ENCODE measurements around the gene RSU1.
"Not testable (repeated sequence)": the region's sequence is repeated elsewhere in the genome, so short reads cannot be mapped to it uniquely, and the experiment has no call there.

The RSU1 gene

DNA sequence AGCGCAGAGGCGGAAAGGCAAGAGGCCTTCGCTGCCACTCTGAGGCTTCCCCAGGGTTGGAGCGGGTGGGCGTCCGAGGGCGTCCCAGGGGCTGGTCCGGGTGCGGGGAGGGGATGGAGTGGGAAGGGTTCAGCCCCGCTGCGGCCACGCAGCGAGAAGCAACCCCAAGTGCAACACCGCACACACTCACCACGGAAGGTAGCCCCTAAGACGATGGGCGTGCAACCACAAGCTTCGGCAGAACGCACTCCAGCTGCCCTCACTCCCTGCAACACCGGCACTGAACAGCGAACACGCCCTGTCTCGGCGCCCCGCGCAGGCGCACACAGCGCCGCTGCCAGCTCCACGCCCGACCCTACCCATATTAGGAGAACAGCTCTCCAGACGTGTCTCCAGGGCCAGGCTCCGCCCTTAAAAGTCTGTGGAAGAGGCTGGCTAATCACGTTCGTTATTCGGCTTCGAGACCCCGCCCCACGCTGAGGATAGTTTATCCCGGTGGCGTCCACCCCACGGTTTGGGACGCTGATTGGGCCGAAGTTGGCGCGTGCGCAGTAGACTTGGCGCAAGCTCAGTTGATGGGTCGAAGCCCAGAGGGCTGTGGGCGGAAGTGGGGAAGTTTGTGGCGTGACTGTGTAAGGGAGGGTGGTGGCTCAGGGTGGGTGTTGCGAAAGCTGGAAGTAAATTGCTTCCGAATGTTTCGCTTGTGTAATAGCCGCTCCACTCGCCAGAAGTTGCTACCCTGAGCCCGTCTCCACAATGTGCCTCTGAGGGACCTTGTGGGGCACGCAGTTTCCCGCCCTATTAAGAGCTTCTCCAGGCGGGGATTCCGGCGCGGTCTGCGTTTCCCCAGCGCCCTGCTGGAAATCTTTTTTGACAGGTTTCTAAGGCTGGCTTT lies at the start of gene RSU1:
Gene RSU1 (minus strand): TSS at position 300 of the 895 bp plus-strand sequence. CDS start 343 bp downstream, outside the sequence.
- peak; percentile 94 for DNase-seq

DNA sequence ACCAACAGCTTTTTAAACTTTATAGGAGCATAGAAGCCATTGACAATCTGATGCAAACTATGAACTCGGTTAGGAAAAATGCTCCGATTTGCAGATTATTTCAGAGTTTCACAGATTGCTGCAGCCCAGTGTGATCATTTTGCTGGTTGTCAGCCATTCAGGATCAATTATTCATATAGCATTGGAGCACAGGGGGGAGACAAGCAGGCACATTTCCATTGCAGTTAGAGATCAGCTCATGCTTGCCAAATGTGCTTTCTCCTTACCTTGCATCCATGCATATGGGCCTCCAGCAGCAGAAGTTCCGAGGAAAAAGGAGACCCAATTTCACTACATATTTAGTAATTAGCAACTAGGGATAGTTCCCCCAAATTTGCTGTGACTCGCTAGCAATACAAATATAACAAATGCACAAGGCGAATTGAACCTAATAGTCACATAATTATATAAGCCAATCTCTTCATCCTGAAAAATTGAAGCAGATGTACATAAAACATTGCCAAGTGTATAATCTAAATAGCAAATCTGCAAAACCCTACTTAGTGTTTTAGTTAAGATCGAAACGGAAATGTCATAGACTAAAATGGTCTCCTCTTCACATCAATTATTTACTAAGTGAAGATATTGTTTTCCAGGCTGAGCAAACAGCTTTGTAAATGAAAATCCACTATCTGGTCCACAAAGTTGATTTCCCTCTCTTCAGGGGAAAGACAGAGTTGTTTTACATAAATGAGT lies 49.5 kb upstream of the RSU1 start:
- DNase-seq = no peak

DNA sequence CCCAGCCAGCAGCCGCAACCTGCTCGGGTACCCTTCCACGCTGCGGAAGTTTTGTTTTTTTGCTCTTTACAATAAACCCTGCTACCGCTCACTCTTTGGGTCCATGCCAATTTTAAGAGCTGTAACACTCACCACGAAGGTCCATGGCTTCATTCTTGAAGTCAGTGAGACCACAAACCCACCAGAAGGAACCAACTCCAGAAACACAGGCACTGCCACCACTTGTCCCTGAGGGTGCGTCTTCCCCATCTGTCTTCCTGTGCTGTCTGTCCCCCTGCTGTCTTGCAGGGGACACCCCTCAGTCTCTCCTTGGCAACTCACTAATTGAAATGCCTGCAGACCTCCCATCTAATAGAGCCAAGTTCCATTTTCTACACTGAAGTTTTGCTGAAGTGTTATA lies 48.5 kb upstream of the RSU1 start:
- no peak for DNase-seq

DNA sequence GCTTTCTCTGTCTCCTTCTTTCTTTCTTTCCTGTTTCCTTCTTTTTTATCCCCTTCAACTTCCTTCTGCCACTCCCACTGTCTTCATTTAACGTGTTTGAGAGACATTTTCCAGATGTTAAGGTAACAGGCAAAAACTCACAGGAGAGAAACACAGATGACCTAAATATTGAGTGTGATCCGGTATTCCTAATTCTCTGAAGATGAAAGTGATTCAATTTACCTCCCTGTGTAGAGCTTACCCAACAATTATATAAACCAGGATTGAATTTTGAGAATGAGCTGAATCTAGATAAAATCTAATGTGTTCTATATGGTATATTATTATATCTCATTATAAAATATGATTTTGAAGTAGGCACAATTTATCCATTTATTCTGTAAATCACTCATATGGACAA lies 46.5 kb upstream of the RSU1 start:
- DNase-seq = no peak

DNA sequence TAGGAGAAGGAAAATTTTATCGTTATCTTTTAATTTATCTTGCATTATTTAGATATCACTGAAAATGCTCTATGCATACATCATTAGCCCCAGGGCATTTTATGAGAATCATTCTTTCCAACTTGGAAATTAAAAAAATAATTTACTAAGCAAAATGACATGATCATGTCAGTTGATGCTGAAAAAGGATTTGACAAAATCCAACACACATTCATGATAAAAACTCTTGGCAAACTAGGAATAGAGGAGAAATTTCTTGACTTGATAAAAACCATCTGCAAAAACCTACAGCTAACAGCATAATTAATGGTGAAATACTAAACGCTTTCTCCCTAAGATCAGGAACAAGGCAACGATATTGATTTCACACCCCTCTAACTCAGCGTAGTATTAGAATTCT lies 40.2 kb upstream of the RSU1 start:
- no peak for DNase-seq

DNA sequence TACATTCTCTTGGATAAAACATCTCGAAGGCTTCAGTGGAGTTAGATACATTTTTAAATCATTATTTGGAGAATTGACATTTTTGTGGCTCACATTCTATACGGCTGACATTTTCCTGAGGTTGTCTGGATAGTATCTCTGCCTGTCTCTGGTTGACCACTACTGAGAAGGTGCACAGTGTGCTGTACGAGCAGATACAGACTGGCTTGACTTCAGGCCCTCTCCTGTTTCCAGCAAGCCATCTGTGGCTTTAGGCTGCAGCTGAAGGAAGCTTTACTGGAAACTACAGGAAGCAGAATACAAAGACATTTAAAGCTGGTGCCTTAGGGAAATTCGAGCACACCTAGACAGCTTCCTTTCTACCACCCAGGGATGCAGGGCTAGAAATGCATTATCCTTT lies 39.3 kb upstream of the RSU1 start:
- DNase-seq = no peak

DNA sequence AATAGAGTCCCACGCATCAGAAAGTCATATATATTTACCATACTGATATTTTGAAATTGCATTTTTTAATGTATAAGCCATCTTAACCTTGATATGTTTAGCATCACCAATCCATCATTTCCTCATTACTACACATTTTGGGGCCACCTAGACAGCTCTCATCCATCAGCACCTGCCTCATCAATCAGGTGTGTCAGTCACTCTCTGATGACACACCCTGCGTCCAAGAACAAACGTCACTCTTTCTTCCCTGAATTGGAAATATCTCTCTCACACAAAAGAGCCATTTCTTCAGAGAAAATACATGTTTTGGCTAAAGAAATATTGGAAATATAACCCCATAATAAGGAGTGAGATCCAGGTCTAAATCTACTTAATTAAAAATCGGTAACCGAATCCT lies 38.9 kb upstream of the RSU1 start:
- DNase-seq = no peak

DNA sequence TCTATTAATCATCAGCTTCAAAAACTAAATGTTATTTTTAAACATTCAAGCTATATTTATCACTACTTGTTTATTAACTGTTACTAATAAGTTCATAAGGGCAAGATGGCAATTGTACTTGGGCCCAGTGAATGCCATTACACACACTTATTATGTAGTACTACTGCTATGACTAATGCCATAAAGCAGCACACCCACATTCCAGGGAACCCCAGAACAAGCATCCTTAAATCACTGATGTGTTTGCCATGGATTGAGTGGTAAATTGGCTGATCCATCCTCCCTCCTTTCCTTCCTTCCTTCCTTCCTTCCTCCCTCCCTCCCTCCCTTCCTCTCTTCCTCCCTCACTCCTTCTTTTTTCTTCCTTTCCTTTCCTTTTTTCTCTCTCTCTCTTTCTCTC lies 37.4 kb upstream of the RSU1 start:
- no peak for DNase-seq

DNA sequence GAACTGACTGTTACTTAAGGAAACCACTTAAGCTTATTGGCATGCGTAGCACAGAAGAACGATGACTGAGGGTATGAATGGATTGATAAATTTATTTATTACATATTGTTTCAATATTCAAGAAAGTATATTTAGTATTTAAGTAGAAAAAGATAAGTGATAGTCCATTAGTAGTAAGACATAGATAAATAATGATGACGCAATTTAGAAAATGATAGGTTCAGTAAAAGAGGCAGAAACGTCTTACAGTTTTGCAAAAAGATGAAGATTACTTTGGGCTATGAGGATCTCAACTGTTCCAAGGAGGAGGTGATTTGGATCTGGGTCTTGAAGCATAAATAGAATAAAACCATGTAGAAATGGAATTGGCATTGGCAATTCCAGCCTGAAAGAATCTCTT lies 36.6 kb upstream of the RSU1 start:
- DNase-seq = no peak

DNA sequence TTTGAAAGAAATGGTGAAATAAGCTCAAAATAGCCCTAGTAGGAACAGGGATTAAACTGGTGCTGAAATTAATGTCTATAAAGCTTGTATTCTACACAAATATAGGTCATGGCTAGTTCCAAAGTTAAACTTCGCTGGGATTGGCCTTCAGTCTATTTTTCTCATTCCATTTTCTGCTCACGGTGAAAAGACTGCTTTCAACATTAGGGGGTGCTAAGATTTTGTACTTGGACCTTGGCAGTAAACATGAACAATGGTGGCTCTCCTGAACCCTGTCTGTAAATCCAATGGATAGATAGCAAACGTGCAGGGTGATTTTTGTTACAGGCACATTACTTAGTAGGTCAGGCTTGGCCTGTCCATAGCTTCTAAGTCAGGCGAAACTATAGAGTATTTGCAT lies 36.0 kb upstream of the RSU1 start:
- no peak for DNase-seq

DNA sequence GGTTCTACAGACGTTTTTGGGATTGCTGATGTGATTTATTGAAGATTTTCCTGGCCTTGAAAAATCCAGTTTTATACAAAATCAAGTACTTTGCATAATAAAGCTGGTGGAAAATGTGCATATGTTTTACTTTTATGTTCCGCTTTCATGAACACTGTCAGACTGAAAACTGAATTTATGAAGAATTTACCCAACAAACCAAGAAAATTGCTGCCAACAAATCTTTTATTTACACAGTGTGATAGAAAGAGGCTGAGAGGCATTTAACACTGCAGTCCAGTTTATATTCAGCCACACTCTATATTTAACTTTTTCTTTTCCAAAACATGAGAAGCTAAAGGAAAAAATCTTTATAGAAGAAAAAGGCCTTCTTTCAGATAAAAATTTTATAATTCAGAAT lies 35.4 kb upstream of the RSU1 start:
- no peak for DNase-seq

DNA sequence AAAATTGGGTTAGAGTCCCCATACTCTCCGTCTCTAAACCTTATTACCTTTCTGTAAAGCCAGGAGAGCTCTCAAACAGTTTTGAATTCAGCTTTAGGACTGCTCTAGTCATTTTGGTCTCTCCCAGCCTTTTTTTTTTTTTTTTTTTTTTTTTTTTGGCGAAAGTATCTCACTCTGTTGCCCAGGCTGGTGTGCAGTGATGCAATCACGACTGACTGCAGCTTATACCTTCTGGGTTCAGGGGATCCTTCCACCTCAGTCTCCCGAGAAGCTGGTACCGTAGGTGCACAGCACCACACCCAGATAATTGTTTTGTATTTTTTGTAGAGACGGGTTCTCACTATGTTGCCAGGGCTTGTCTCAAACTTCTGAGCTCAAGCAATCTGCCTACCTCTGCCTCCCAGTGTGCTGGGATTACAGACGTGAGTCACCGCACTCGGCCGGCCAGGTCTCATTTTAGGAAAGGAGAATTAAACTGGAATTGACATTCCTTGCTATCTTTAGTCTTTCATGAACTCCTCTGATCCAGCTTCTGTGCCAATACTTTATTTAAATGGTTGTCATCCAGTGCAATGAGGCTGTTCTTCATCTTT lies 31.4 kb upstream of the RSU1 start:
- DNase-seq = no peak

DNA sequence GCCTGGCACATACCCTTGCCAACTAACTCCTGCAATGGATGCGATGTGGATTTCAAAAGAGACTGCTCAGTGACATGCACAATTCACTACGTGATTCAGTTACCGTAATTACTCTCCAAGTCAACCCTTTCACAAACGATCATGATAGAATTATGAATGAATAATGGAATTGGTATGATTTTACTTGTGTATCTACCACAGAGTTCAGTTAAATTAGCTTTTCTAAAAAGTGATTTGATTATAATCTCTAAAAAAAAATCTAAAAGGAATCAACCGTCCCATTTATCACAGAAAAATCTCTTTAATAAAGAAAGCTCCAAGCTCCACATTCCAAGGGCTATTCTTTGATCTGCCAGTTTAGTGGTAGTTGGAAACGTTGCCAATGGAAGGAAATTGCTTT lies 30.4 kb upstream of the RSU1 start:
- no peak for DNase-seq

DNA sequence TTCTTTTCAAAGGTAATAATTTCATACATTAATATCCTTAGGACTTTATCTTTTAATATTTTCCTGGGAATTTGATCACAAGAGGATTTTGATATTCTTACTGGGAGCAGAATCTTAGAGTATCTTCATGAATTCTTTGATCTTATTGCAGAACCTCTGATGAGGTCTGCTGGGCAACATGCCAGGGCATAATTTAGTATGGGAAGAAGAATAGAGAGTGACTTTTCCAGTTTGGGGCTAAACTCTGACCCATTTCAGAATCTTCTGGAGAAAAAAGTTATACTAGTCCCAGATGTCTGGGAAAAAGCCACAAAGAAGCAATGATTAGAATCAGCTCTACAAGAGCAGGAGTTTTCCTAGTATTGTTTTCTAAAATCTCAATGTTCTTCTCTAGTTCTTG lies 28.0 kb upstream of the RSU1 start:
- DNase-seq = no peak

DNA sequence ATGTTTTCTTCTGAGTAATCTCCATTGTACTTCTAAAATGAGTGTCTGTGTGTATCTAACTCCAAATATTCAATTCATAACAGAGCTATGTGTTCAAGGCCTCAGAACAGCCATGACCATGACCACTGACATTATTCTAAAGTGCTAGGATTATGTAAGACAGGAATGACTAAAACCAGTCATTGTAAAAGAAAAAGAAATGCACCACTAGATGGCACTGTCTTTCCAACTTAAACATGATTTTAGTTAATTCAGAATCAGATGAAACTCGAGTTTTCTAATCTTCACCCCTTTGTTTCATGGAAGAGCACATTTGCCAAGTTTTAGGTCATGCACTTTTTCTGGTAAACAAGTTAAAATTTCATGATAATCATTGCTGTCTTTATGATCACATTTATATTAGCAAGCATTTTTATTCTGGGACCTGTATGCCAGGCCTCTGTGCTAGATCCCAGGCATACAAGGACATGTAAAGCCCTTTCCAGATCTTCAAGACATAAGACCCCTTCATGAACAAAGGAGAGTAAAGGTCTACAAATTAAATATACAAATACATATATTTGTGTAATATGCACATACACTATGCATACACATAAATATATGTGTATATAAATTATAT lies 26.1 kb upstream of the RSU1 start:
- DNase-seq = no peak

DNA sequence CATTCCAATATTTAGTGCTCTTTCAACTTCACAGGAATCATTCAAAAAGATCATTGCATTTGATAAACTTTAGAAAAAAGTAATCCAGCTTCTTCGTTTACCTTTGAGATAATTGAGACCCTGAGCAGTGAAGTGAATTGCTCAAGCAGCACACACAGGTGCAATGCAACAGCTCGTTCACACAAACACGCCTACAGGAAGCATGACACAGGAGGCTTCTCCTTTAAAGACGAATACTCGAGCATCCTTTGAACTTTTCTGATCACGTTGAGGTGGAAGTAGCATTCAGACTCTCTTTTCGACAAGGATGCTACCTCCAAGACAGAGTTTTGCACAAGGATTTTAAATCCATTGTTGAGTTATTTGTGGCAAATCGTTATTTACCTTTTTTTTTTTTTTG lies 18.0 kb upstream of the RSU1 start:
- DNase-seq = no peak

DNA sequence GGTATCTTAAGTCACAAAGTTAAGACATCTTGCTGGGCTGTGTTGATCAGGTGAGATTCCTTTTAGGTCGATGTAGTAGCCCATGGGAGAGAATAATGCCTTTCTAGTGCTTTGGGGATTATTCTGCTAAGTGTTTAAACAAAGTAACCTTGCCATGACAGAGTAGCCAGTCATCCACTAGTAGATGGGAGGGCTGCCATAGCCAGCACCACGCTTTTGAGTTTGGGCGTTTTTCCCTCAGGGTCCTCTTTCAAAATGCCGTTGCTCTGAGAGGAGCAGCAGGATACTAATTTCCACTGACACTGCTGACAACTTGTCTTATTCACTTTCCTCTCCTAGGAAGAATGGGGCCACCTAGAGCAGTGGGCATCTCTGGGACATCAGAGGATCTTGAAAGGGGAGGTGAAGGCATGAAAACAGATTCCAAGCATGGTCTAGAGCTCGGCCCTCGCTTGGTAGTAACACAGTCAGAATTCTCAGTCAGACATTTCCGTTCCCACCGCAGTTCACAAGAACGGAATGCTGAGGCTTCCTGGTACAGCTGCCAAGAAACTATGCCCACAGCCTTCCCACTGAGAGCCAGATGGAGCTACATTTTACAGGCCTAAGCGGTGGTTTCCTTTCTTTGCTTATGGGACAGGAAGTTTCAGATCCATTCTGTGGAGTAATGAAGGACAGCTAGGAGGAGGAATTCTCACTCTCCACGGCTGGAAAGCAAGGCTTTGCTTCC lies 15.3 kb upstream of the RSU1 start:
- no peak for DNase-seq

DNA sequence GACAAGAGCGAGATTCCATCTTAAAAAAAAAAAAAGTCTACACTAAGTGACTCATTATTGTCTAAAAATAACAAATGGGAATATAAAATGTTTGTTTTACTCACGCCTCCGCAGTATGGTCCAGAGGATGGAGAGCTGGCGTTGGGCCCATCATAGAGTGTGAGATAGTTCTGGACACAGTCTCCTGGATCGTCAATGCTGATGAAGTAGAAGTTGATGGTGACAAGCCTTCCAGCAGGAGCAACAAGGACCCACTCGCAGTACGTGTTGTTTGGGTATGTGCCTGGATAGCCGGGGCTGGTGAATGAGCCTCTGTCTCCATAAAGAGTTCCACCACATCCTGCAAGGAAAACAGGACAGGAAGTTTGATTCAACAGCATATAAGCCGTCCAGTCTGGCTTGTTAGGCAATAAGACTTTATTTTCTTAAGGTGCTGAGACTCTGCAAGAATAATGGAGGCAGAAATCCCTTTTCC lies 11.5 kb upstream of the RSU1 start:
- DNase-seq = no peak

DNA sequence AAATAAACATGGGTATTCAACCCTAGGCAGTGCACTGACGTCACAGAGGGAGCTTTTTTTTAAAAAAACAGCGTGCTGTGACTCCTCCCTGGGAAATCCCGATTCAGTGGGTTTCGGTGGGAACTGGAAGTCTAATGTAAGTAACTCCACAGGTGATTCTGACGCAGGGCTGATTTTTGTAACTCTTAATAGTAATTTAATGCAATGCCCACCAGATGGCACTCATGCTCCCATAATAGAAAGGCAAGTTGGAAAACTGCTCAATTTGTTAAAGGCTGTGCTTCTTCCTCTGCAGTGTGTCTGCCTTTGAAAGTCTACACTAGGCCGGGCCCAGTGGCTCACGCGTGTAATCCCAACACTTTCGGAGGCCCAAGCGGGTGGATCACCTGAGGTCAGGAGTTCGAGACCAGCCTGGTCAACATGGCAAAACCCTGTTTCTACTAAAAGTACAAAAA lies 10.9 kb upstream of the RSU1 start:
- DNase-seq = peak; percentile 11

DNA sequence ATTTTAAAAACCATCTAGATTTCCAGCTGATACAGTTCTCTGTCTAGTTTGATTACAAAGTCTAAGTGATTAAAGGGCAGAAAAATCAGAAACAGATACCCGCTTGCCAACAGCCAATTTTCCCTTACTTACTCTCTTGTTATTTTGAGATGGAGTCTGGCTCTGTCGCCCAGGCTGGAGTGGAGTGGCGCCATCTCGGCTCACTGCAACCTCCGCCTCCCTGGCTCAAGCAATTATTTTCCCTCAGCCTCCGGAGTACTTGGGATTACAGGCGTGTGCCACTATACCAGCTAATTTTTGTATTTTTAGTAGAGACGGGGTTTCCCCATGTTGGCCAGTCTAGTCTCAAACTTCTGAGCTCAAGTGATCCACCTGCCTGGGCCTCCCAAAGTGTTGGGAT lies 10.2 kb upstream of the RSU1 start:
- not testable (repeated sequence) for DNase-seq

DNA sequence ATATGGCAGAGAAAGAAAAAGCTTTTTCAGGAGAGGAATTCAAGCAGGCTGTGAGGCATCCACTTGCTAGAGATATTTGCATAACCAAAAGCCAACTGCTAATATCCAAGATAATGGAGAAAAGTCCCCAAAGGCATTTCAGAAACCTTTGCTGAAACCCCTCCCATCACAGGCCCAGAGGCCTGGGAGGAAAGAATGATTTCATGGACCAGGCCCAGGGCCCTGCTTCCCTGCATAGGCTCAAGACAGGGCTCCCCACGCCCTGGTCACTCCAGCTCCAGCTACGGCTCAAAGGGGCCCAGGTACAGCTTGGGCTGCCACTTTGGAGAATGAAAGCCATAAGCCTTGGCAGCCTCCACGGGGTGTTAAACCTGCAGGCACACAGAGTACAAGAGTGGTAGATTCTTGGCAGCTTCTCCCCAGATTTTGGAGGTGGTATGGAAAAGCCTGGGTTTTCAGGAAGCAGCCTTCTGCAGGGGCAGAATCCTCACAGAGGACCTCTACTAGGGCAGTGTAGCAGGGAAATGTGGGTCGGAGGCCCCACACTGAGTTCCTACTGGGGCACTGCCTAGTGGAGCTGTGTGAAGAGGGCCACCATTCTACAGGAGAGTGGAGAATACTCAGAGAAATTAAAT lies 5.6 kb upstream of the RSU1 start:
- no peak for DNase-seq

DNA sequence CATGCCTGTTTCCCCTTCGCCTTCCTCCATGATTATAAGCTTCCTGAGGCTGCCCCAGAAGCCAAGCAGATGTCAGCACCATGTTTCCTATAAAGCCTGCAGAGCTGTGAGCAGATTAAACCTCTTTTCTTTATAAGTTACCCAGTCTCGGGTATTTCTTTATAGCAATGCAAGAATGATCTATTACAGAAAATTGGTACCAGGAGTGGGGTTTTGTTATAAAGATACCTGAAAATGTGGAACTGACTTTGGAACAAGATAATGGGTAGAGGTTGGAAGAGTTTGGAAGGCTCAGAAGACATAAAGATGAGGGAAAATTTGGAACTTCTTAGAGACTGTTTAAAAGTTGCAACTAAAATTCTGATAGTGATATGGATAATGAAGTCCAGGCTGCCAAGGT lies 4.8 kb upstream of the RSU1 start:
- DNase-seq = no peak
